Hematopoietic multipotent progenitor cell treated with erythropoietin and hydrocortisone succinate and interleukin-3 and kit ligand, for 4 days (in vitro differentiated cells): Measurements from ENCODE around the gene IGFL4.
A peak's percentile ranks its signal among the peaks of the same experiment; 100 is the strongest.

Source experiments
- DNase-seq: peaks from one replicate; pipeline ENCODE4 v3.0.0-alpha.2; 2015

The IGFL4 gene

GRCh38 chr19:46060012-46060411 is 19.2 kb upstream of the IGFL4 start:
- no peak for DNase-seq

- DNase-seq, result no peak
Observed at GRCh38 chr19:46058778-46059177, 18.0 kb upstream of the IGFL4 start.

GRCh38 chr19:46056536-46056935 is 15.7 kb upstream of the IGFL4 start:
- DNase-seq, result no peak

GRCh38 chr19:46052896-46053295 is 12.1 kb upstream of the IGFL4 start:
- no peak for DNase-seq

GRCh38 chr19:46049597-46049996 is 8.8 kb upstream of the IGFL4 start:
- DNase-seq, result peak; percentile 10

- DNase-seq, result no peak
Observed at GRCh38 chr19:46043519-46043918, 2.7 kb upstream of the IGFL4 start.

- DNase-seq, result no peak
Observed at GRCh38 chr19:46042252-46042883, 1.6 kb upstream of the IGFL4 start.

GRCh38 chr19:46040125-46040524 is 677 bp downstream of the IGFL4 start:
- no peak for DNase-seq

GRCh38 chr19:46036744-46037128 is 4.1 kb downstream of the IGFL4 start:
- DNase-seq, result no peak

GRCh38 chr19:46035986-46036743 is 4.6 kb downstream of the IGFL4 start:
- no peak for DNase-seq

- DNase-seq, result no peak
Observed at GRCh38 chr19:46035546-46035945, 5.3 kb downstream of the IGFL4 start.

GRCh38 chr19:46033401-46033800 is 7.4 kb downstream of the IGFL4 start:
- no peak for DNase-seq

- DNase-seq, result no peak
Observed at GRCh38 chr19:46032597-46033025, 8.2 kb downstream of the IGFL4 start.

- DNase-seq, result no peak
Observed at GRCh38 chr19:46031781-46032596, 8.8 kb downstream of the IGFL4 start.

- DNase-seq, result no peak
Observed at GRCh38 chr19:46030812-46031550, 9.8 kb downstream of the IGFL4 start.

- DNase-seq, result no peak
Observed at GRCh38 chr19:46025835-46026234, 15.0 kb downstream of the IGFL4 start.

GRCh38 chr19:46023311-46023779 is 17.5 kb downstream of the IGFL4 start:
- DNase-seq, result no peak

- DNase-seq, result no peak
Observed at GRCh38 chr19:46022431-46023310, 18.1 kb downstream of the IGFL4 start, which contains the start of gene PGLYRP1. Gene PGLYRP1 (minus strand): TSS chr19:46023053. CDS start chr19:46023021, 32 bp downstream.

- DNase-seq, result no peak
Observed at GRCh38 chr19:46022061-46022430, 18.8 kb downstream of the IGFL4 start.

- DNase-seq, result peak; percentile 34
Observed at GRCh38 chr19:46021531-46022041, 19.2 kb downstream of the IGFL4 start.

- no peak for DNase-seq
Observed at GRCh38 chr19:46020819-46021125, 20.0 kb downstream of the IGFL4 start.

- DNase-seq, result no peak
Observed at GRCh38 chr19:46019270-46019669, 21.5 kb downstream of the IGFL4 start.
